ENCODE results near the gene PRR23E.

PRR23E gene

GRCh38 chr3:127185962-127186674 lies 6.8 kb upstream of the PRR23E start:
- Histone ChIP-seq H3K14ac (ENCODE audit: low read length in 2 of 2) (no peak overlapping the region), H3K9me3 (ENCODE audit: control insufficient read depth, low read length) (peaks cover 11% of the 10 kb centered on the region), H3K36me3 (ENCODE audit: control insufficient read depth in 1 of 2, insufficient read depth in 2 of 2, low read depth in 1 of 2, low read length in 2 of 2) (no peaks in the 10 kb centered on the region), H2BK12ac (ENCODE audit: low read length in 2 of 2) (no peak overlapping the region), H2AK5ac (ENCODE audit: low read length, severe bottlenecking) (no peak overlapping the region), H3K4me2 (ENCODE audit: low read length, poor library complexity, severe bottlenecking) (no peak overlapping the region), H2AFZ (ENCODE audit: low read depth, low read length) (no peak overlapping the region), H3K79me1 (replicated peaks; ENCODE audit: low read length, poor library complexity, severe bottlenecking) (no peaks in the 10 kb centered on the region), H3K4me3 (ENCODE audit: insufficient read depth in 1 of 2, low read depth in 1 of 2, low read length in 2 of 2) (no peak overlapping the region), H3K9ac (ENCODE audit: low read length) (no peak overlapping the region), H4K8ac (ENCODE audit: low read length) (no peak overlapping the region), H3K4ac (ENCODE audit: low read depth in 1 of 2, low read length in 2 of 2) (no peak overlapping the region), H2BK15ac (ENCODE audit: low read depth, poor library complexity, severe bottlenecking) (no peak overlapping the region), H3K27me3 (ENCODE audit: control insufficient read depth in 1 of 2, insufficient read depth in 1 of 2, low read length in 2 of 2) (peaks cover 3 to 5% of the 10 kb centered on the region in 2 experiments), H3K23ac (ENCODE audit: low read length in 2 of 2) (no peak overlapping the region), H2BK120ac (ENCODE audit: low read depth, low read length) (no peak overlapping the region), H3K27ac (ENCODE audit: low read length, poor library complexity, severe bottlenecking) (no peak overlapping the region), H3K18ac (ENCODE audit: low read depth in 1 of 2, low read length in 2 of 2) (no peak overlapping the region), H2BK5ac (ENCODE audit: low read depth, low read length, poor library complexity, severe bottlenecking) (no peak overlapping the region), H4K91ac (ENCODE audit: low read length) (no peak overlapping the region), H3K4me1 (ENCODE audit: control insufficient read depth, insufficient read depth, low read depth, low read length) (no peaks in the 10 kb centered on the region)
- WGBS, result 90% methylated on average over 3 of the region's 4 CpGs
- DNase-seq, result no peak

DNA sequence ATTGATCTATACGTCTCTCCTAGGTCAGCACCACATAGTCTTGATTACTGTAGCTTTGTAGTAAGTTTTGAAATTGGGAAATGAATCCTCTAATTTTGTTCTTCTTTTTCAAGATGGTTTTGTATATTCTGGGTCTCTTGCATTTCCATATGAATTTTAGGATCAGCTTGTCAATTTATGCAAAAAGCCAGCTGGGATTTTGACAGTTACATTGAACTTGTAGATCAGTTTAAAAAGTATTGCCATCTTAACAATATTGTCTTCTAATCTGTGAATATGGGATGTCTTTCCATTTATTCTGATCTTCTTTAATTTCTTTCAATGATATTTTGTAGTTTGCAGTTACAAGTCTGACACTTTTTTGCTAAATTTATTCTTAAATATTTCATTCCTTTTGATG lies 5.6 kb upstream of the PRR23E start:
- no peak overlapping the region for H3K4me3 ChIP-seq (ENCODE audit: insufficient read depth in 1 of 2, low read depth in 1 of 2, low read length in 2 of 2)

GRCh38 chr3:127193341-127193740 lies 410 bp downstream of the PRR23E start:
- Histone ChIP-seq H3K79me1 (replicated peaks; ENCODE audit: low read length, poor library complexity, severe bottlenecking) (no peaks in the 10 kb centered on the region), H4K91ac (ENCODE audit: low read length) (no peak overlapping the region), H3K4me1 (ENCODE audit: control insufficient read depth, insufficient read depth, low read depth, low read length) (peaks cover 2% of the 10 kb centered on the region), H3K4me2 (ENCODE audit: low read length, poor library complexity, severe bottlenecking) (no peak overlapping the region), H4K8ac (ENCODE audit: low read length) (no peak overlapping the region), H3K27ac (ENCODE audit: low read length, poor library complexity, severe bottlenecking) (no peak overlapping the region), H3K9ac (ENCODE audit: low read length) (no peak overlapping the region), H2BK12ac (ENCODE audit: low read length in 2 of 2) (no peak overlapping the region), H2AK5ac (ENCODE audit: low read length, severe bottlenecking) (no peak overlapping the region), H2BK120ac (ENCODE audit: low read depth, low read length) (no peak overlapping the region), H3K27me3 (ENCODE audit: control insufficient read depth in 1 of 2, insufficient read depth in 1 of 2, low read length in 2 of 2) (peaks cover 6 to 28% of the 10 kb centered on the region in 2 experiments), H3K9me3 (ENCODE audit: control insufficient read depth, low read length) (peaks cover 21% of the 10 kb centered on the region), H3K4ac (ENCODE audit: low read depth in 1 of 2, low read length in 2 of 2) (no peak overlapping the region), H3K4me3 (ENCODE audit: insufficient read depth in 1 of 2, low read depth in 1 of 2, low read length in 2 of 2) (no peak overlapping the region), H2AFZ (ENCODE audit: low read depth, low read length) (no peak overlapping the region), H3K14ac (ENCODE audit: low read length in 2 of 2) (no peak overlapping the region), H2BK5ac (ENCODE audit: low read depth, low read length, poor library complexity, severe bottlenecking) (no peak overlapping the region), H3K36me3 (ENCODE audit: control insufficient read depth in 1 of 2, insufficient read depth in 2 of 2, low read depth in 1 of 2, low read length in 2 of 2) (no peaks in the 10 kb centered on the region), H2BK15ac (ENCODE audit: low read depth, poor library complexity, severe bottlenecking) (no peak overlapping the region), H3K18ac (ENCODE audit: low read depth in 1 of 2, low read length in 2 of 2) (no peak overlapping the region), H3K23ac (ENCODE audit: low read length in 2 of 2) (no peak overlapping the region)
- no peak for DNase-seq
- WGBS, result 71% methylated on average over 10 of the region's 11 CpGs

More for the DNA sequence above, 5.6 kb upstream of the PRR23E start:
- no peak overlapping the region for H3K4ac ChIP-seq (ENCODE audit: low read depth in 1 of 2, low read length in 2 of 2)
- H3K79me1 ChIP-seq (replicated peaks; ENCODE audit: low read length, poor library complexity, severe bottlenecking), result no peaks in the 10 kb centered on the region
- H3K14ac ChIP-seq (ENCODE audit: low read length in 2 of 2), result no peak overlapping the region
- no peaks in the 10 kb centered on the region for H3K4me1 ChIP-seq (ENCODE audit: control insufficient read depth, insufficient read depth, low read depth, low read length)
- no peak overlapping the region for H4K8ac ChIP-seq (ENCODE audit: low read length)
- H2BK120ac ChIP-seq (ENCODE audit: low read depth, low read length), result no peak overlapping the region
- no peak overlapping the region for H3K27ac ChIP-seq (ENCODE audit: low read length, poor library complexity, severe bottlenecking)
- H4K91ac ChIP-seq (ENCODE audit: low read length), result no peak overlapping the region
- no peak overlapping the region for H3K18ac ChIP-seq (ENCODE audit: low read depth in 1 of 2, low read length in 2 of 2)
- no peak overlapping the region for H3K23ac ChIP-seq (ENCODE audit: low read length in 2 of 2)
- no peak overlapping the region for H3K9ac ChIP-seq (ENCODE audit: low read length)
- no peak for DNase-seq
- no peak overlapping the region for H2AFZ ChIP-seq (ENCODE audit: low read depth, low read length)
- H3K4me2 ChIP-seq (ENCODE audit: low read length, poor library complexity, severe bottlenecking), result no peak overlapping the region
- no peak overlapping the region for H2BK12ac ChIP-seq (ENCODE audit: low read length in 2 of 2)
- H2BK5ac ChIP-seq (ENCODE audit: low read depth, low read length, poor library complexity, severe bottlenecking), result no peak overlapping the region
- no peaks in the 10 kb centered on the region for H3K36me3 ChIP-seq (ENCODE audit: control insufficient read depth in 1 of 2, insufficient read depth in 2 of 2, low read depth in 1 of 2, low read length in 2 of 2)
- H3K27me3 ChIP-seq (ENCODE audit: control insufficient read depth in 1 of 2, insufficient read depth in 1 of 2, low read length in 2 of 2), result peaks cover 3 to 5% of the 10 kb centered on the region in 2 experiments
- H2AK5ac ChIP-seq (ENCODE audit: low read length, severe bottlenecking), result no peak overlapping the region
- H3K9me3 ChIP-seq (ENCODE audit: control insufficient read depth, low read length), result peaks cover 21% of the 10 kb centered on the region
- WGBS, result no CpG with 5 or more reads among the region's 1 CpG
- no peak overlapping the region for H2BK15ac ChIP-seq (ENCODE audit: low read depth, poor library complexity, severe bottlenecking)

GRCh38 chr3:127193775-127194174 lies 844 bp downstream of the PRR23E start:
- H4K91ac ChIP-seq (ENCODE audit: low read length), result no peak overlapping the region
- peaks cover 6 to 31% of the 10 kb centered on the region in 2 experiments for H3K27me3 ChIP-seq (ENCODE audit: control insufficient read depth in 1 of 2, insufficient read depth in 1 of 2, low read length in 2 of 2)
- H3K18ac ChIP-seq (ENCODE audit: low read depth in 1 of 2, low read length in 2 of 2), result no peak overlapping the region
- H3K23ac ChIP-seq (ENCODE audit: low read length in 2 of 2), result no peak overlapping the region
- no peaks in the 10 kb centered on the region for H3K36me3 ChIP-seq (ENCODE audit: control insufficient read depth in 1 of 2, insufficient read depth in 2 of 2, low read depth in 1 of 2, low read length in 2 of 2)
- H2BK15ac ChIP-seq (ENCODE audit: low read depth, poor library complexity, severe bottlenecking), result no peak overlapping the region
- no peak overlapping the region for H2BK12ac ChIP-seq (ENCODE audit: low read length in 2 of 2)
- no peak overlapping the region for H2BK120ac ChIP-seq (ENCODE audit: low read depth, low read length)
- H2AFZ ChIP-seq (ENCODE audit: low read depth, low read length), result no peak overlapping the region
- H3K14ac ChIP-seq (ENCODE audit: low read length in 2 of 2), result no peak overlapping the region
- no peak overlapping the region for H2AK5ac ChIP-seq (ENCODE audit: low read length, severe bottlenecking)
- WGBS, result 82% methylated on average over 2 of the region's 3 CpGs
- H2BK5ac ChIP-seq (ENCODE audit: low read depth, low read length, poor library complexity, severe bottlenecking), result no peak overlapping the region
- H3K9ac ChIP-seq (ENCODE audit: low read length), result no peak overlapping the region
- H3K79me1 ChIP-seq (replicated peaks; ENCODE audit: low read length, poor library complexity, severe bottlenecking), result no peaks in the 10 kb centered on the region
- H3K4ac ChIP-seq (ENCODE audit: low read depth in 1 of 2, low read length in 2 of 2), result no peak overlapping the region
- peaks cover 21% of the 10 kb centered on the region for H3K9me3 ChIP-seq (ENCODE audit: control insufficient read depth, low read length)
- no peak overlapping the region for H3K27ac ChIP-seq (ENCODE audit: low read length, poor library complexity, severe bottlenecking)
- peaks cover 2% of the 10 kb centered on the region for H3K4me1 ChIP-seq (ENCODE audit: control insufficient read depth, insufficient read depth, low read depth, low read length)
- no peak for DNase-seq
- no peak overlapping the region for H4K8ac ChIP-seq (ENCODE audit: low read length)
- no peak overlapping the region for H3K4me3 ChIP-seq (ENCODE audit: insufficient read depth in 1 of 2, low read depth in 1 of 2, low read length in 2 of 2)
- no peak overlapping the region for H3K4me2 ChIP-seq (ENCODE audit: low read length, poor library complexity, severe bottlenecking)

Measured in mesenchymal stem cell (in vitro differentiated cells and primary cell).